ENCODE measurements around the gene VAV2.

DNA sequence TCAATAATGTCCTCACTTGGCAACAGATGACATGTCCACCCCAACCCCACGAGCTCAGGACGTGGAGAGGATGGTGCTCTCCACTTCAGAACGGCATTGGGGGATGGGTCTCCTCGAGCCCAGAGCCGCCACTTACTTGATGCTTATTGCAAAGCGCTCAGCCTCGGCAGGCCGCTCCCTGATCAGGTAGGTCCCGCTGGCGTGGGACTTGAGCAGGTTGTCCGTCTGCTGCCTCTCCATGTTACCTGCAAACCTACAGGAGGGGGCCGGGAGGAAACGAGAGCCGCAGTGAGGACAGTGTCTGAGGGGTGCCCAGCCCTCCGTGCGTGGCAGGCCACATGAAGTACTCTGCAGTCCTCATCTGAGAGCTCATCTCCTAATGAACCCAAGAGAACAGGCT lies 217.3 kb downstream of the VAV2 start:
- TF ChIP-seq EP300 (IDR thresholded peaks at IDR 0.05; ENCODE audit: borderline replicate concordance) (no peak), CREB1 (IDR thresholded peaks at IDR 0.05; ENCODE audit: low read depth) (no peak), CEBPB (IDR thresholded peaks at IDR 0.05) (no peak)
